K562 (cell line): ENCODE measurements around the gene FRRS1L. TPM values are rescaled to one million over a fixed set of nuclear protein-coding genes. Genes with fewer than 3 reads are reported as not detected.
A peak's percentile ranks its signal among the peaks of the same experiment; 100 is the strongest.

Experiments used
- ADNP ChIP-seq: fragments of 200-800 bp; sonication (Bioruptor generic); IDR thresholded peaks from 2 replicates; pipeline ENCODE4 v1.6.1; 2016; ENCODE audit warnings: missing genetic modification characterization, missing compliant biosample characterization
- C11orf30 ChIP-seq: fragments of 450-650 bp; IDR thresholded peaks from 2 replicates; pipeline ENCODE4 v1.6.1; 2016; ENCODE audit warnings: low read depth, mild to moderate bottlenecking
- CBFB ChIP-seq: sonication (generic); formaldehyde crosslinking; IDR thresholded peaks from 2 replicates; pipeline ENCODE4 v1.4.0; 2020; ENCODE audit warnings: mild to moderate bottlenecking, missing genetic modification reagents
- EHMT2 ChIP-seq: fragments of 450-650 bp; IDR thresholded peaks from 2 replicates; pipeline ENCODE4 v1.6.1; 2018; ENCODE audit warnings: antibody characterized with exemption
- ETS2 ChIP-seq: IDR thresholded peaks from 2 replicates; pipeline ENCODE4 v1.6.1; 2016; ENCODE audit warnings: borderline replicate concordance, missing genetic modification characterization, mild to moderate bottlenecking, moderate library complexity, missing compliant biosample characterization; ENCODE audit not compliant: poor library complexity, severe bottlenecking
- FOXA3 ChIP-seq, 2 experiments: fragments of 450-650 bp in 1 of 2; sonication (generic) in 1 of 2; formaldehyde crosslinking; IDR thresholded peaks in 1 of 2; conservative IDR thresholded peaks in 1 of 2; 2 replicates each; pipeline versions ENCODE4 v1.4.0 to v1.8.0; 2020 to 2022; ENCODE audit warnings: mild to moderate bottlenecking in 2 of 2, missing genetic modification reagents in 1 of 2
- FUS ChIP-seq: fragments of 200-400 bp; formaldehyde crosslinking; optimal IDR thresholded peaks from 2 replicates; pipeline ENCODE3; 2017; ENCODE audit warnings: low read depth, low read length
- NFXL1 ChIP-seq: fragments of 450-650 bp; formaldehyde crosslinking; IDR thresholded peaks from 2 replicates; pipeline ENCODE4 v1.4.0; 2021; ENCODE audit warnings: mild to moderate bottlenecking
- NR2C1 ChIP-seq, 2 experiments: fragments of 450-650 bp; IDR thresholded peaks; 2 replicates each; pipeline ENCODE4 v1.6.1; 2017; ENCODE audit warnings: mild to moderate bottlenecking in 2 of 2, antibody characterized with exemption in 1 of 2, inconsistent platforms in 1 of 2, missing compliant biosample characterization in 1 of 2, missing genetic modification characterization in 1 of 2
- PPARD ChIP-seq: fragments of 250-450 bp; sonication (Bioruptor Pico); IDR thresholded peaks from 2 replicates; pipeline ENCODE4 v1.8.0; 2022; ENCODE audit warnings: inconsistent platforms, mild to moderate bottlenecking, moderate library complexity
- SOX6 ChIP-seq: fragments of 450-650 bp; IDR thresholded peaks from 2 replicates; pipeline ENCODE4 v1.6.1; 2014; ENCODE audit warnings: mild to moderate bottlenecking
- SRSF9 ChIP-seq: fragments of 200-400 bp; formaldehyde crosslinking; IDR thresholded peaks from 2 replicates; pipeline ENCODE4 v1.6.1; 2017; ENCODE audit warnings: low read depth, low read length, borderline replicate concordance
- TRIM24 ChIP-seq, 2 experiments: fragments of 450-650 bp; IDR thresholded peaks; 2 replicates each; pipeline ENCODE4 v1.6.1; 2016
- U2AF1 ChIP-seq: fragments of 200-400 bp; formaldehyde crosslinking; optimal IDR thresholded peaks from 2 replicates; pipeline ENCODE3; 2017; ENCODE audit warnings: mild to moderate bottlenecking, low read depth, low read length, moderate library complexity
- U2AF2 ChIP-seq: fragments of 200-400 bp; formaldehyde crosslinking; optimal IDR thresholded peaks from 2 replicates; pipeline ENCODE3; 2017; ENCODE audit warnings: low read depth, mild to moderate bottlenecking, low read length
- WHSC1 ChIP-seq: IDR thresholded peaks from one replicate; pipeline ENCODE4 v1.6.1; 2012; ENCODE audit warnings: low read length, control low read depth, inconsistent platforms
- XRCC4 ChIP-seq: IDR thresholded peaks from one replicate; pipeline ENCODE4 v1.6.1; 2011; ENCODE audit not compliant: insufficient read depth, insufficient read length; ENCODE audit errors: extremely low read depth
- ZFP1 ChIP-seq: fragments of 450-650 bp; formaldehyde crosslinking; IDR thresholded peaks from 2 replicates; pipeline ENCODE4 v1.4.0; 2020; ENCODE audit warnings: mild to moderate bottlenecking, mixed read lengths
- ZNF143 ChIP-seq: sonication (generic); formaldehyde crosslinking; IDR thresholded peaks from 2 replicates; pipeline ENCODE4 v1.9.0; 2022; ENCODE audit warnings: mild to moderate bottlenecking, missing genetic modification reagents
- ZNF274 ChIP-seq: IDR thresholded peaks from 2 replicates; pipeline ENCODE4 v1.6.1; 2011; ENCODE audit warnings: low read depth, mild to moderate bottlenecking, low read length, moderate library complexity, borderline replicate concordance
- ZNF77 ChIP-seq: fragments of 250-450 bp; sonication (Bioruptor Pico); IDR thresholded peaks from 2 replicates; pipeline ENCODE4 v1.5.0; 2020
- polyA plus RNA-seq, 8 experiments: library from polyadenylated mRNA; depleted of rRNA in 4 of 8; stranded (reverse) in 5 of 8; unstranded in 3 of 8; fragments of >200 nt; fragmentation: Nextera tagmentation in 2 of 8; fragmentation: Illumina TruSeq in 1 of 8; extraction: Ambion mirVana in 2 of 8; extraction: Trizol in 1 of 8; gene quantifications; 2 replicates each; pipeline versions ENCODE4 v1.2.1 to v1.2.3, GENCODE V29; 2011 to 2014; ENCODE audit warnings: inconsistent platforms in 1 of 8, missing spikeins in 1 of 8
- total RNA-seq, 7 experiments: library from RNA; depleted of rRNA in 6 of 7; stranded (reverse); fragments of >200 nt in 6 of 7; fragmentation: Illumina TruSeq in 2 of 7; extraction: Trizol in 2 of 7; gene quantifications; 2 replicates each; pipeline versions ENCODE4 v1.2.1 to v1.2.3, GENCODE V29; 2011 to 2021; ENCODE audit warnings: low replicate concordance in 1 of 7
- TF ChIP-seq, protein P1 (sequence below): fragments of 450-650 bp; conservative IDR thresholded peaks from 2 replicates; pipeline ENCODE4 v1.6.1; 2016; ENCODE audit warnings: missing genetic modification characterization, low read depth, mild to moderate bottlenecking, missing compliant biosample characterization, moderate library complexity
- TF ChIP-seq, protein P2 (sequence below): sonication (generic); formaldehyde crosslinking; IDR thresholded peaks from 2 replicates; pipeline ENCODE4 v1.8.1; 2022; ENCODE audit warnings: missing genetic modification reagents
- TF ChIP-seq, protein P3 (sequence below): fragments of 250-450 bp; sonication (Bioruptor Pico); IDR thresholded peaks from 2 replicates; pipeline ENCODE4 v1.9.0; 2021; ENCODE audit warnings: mild to moderate bottlenecking
- TF ChIP-seq, protein P4 (sequence below): fragments of 250-450 bp; sonication (Bioruptor Pico); IDR thresholded peaks from 2 replicates; pipeline ENCODE4 v1.5.0; 2022; ENCODE audit warnings: mild to moderate bottlenecking

FRRS1L gene
- total and polyA plus RNA-seq, 9 of the 15 experiments (the other 6 are each of a cell fraction or from before 2014, with no cell fraction given), result under 0.01 to 0.04 (median 0.03) TPM; not detected in 5

DNA sequence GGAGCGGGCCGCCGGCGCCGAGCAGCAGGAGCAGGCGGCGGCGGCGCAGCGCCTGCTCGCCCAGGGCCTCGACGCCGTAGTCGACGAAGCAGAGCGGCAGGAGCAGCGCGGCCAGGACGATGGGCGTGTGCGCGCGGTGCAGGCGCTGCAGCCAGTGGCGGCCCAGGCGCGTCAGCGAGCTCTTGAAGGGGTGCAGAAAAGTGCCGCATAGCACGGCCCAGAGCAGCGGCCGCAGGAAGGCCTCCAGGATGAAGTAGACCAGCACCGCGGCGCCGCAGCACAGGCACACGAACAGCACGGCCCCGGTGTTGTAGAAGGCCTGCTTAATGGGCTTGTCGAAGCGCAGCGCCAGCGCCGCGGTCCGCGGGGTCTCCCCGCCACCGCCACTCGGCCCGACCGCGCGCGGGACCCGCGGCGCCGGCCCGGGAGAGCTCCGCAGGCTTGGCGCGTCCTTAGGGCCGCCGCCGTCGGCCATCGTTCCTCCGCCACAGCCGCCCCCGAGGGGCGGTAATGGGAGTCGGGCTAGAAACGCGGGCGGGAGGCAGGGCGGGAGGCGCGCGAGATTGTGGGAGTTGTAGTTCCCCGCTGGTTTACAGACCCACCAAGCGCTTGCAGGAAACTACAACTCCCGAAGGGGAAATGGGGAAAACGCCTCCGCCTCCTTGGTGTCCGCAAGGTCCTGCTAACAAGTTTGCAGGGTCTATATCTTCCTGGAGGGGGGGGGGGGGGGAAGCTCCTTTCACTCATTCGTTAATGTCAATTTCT is 47.4 kb downstream of the FRRS1L start, which contains the start of gene TMEM245 (continued):
- TF ChIP-seq FOXA3 (CRISPR knock-in tag; conservative IDR thresholded peaks at IDR 0.05 in 1 of 2, IDR thresholded peaks at IDR 0.05 in 1 of 2) (no peak), C11orf30 (peak; percentile 79), TRIM24 (IDR thresholded peaks at IDR 0.05) (no peak), WHSC1 (no peak), SOX6 (peak; percentile 15; the same call in 1 of the 2 replicates), PPARD (no peak), NR2C1 (IDR thresholded peaks at IDR 0.05) (peak; percentile 30; the same call in 1 of the 2 replicates), NR2C1 (tag; IDR thresholded peaks at IDR 0.05) (peak; percentile 68; the same call in 1 of the 2 replicates), XRCC4 (no peak), ZFP1 (CRISPR knock-in tag) (no peak), ADNP (no peak), U2AF2 (no peak), ZNF274 (no peak), FUS (no peak), CBFB (CRISPR knock-in tag) (no peak), ZNF77 (CRISPR knock-in tag) (no peak), SRSF9 (no peak), ETS2 (tag) (no peak), NFXL1 (no peak), U2AF1 (no peak), EHMT2 (no peak), ZNF143 (peak; percentile 93)
- TF ChIP-seq, protein P1, sequence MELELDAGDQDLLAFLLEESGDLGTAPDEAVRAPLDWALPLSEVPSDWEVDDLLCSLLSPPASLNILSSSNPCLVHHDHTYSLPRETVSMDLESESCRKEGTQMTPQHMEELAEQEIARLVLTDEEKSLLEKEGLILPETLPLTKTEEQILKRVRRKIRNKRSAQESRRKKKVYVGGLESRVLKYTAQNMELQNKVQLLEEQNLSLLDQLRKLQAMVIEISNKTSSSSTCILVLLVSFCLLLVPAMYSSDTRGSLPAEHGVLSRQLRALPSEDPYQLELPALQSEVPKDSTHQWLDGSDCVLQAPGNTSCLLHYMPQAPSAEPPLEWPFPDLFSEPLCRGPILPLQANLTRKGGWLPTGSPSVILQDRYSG, result no peak
- TF ChIP-seq, protein P2, sequence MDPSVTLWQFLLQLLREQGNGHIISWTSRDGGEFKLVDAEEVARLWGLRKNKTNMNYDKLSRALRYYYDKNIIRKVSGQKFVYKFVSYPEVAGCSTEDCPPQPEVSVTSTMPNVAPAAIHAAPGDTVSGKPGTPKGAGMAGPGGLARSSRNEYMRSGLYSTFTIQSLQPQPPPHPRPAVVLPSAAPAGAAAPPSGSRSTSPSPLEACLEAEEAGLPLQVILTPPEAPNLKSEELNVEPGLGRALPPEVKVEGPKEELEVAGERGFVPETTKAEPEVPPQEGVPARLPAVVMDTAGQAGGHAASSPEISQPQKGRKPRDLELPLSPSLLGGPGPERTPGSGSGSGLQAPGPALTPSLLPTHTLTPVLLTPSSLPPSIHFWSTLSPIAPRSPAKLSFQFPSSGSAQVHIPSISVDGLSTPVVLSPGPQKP (CRISPR knock-in tag), result no peak
- TF ChIP-seq, protein P3, sequence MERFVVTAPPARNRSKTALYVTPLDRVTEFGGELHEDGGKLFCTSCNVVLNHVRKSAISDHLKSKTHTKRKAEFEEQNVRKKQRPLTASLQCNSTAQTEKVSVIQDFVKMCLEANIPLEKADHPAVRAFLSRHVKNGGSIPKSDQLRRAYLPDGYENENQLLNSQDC (CRISPR knock-in tag), result no peak
- TF ChIP-seq, protein P4, sequence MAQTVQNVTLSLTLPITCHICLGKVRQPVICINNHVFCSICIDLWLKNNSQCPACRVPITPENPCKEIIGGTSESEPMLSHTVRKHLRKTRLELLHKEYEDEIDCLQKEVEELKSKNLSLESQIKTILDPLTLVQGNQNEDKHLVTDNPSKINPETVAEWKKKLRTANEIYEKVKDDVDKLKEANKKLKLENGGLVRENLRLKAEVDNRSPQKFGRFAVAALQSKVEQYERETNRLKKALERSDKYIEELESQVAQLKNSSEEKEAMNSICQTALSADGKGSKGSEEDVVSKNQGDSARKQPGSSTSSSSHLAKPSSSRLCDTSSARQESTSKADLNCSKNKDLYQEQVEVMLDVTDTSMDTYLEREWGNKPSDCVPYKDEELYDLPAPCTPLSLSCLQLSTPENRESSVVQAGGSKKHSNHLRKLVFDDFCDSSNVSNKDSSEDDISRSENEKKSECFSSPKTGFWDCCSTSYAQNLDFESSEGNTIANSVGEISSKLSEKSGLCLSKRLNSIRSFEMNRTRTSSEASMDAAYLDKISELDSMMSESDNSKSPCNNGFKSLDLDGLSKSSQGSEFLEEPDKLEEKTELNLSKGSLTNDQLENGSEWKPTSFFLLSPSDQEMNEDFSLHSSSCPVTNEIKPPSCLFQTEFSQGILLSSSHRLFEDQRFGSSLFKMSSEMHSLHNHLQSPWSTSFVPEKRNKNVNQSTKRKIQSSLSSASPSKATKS (CRISPR knock-in tag), result no peak
